GM19240 (cell line): ENCODE results near the gene FRS3.

ENCODE experiments used
- DNase-seq: peaks from one replicate; pipeline ENCODE4 v3.0.0; 2011; ENCODE audit warnings: low spot score; ENCODE audit not compliant: insufficient read length

Gene FRS3

DNA sequence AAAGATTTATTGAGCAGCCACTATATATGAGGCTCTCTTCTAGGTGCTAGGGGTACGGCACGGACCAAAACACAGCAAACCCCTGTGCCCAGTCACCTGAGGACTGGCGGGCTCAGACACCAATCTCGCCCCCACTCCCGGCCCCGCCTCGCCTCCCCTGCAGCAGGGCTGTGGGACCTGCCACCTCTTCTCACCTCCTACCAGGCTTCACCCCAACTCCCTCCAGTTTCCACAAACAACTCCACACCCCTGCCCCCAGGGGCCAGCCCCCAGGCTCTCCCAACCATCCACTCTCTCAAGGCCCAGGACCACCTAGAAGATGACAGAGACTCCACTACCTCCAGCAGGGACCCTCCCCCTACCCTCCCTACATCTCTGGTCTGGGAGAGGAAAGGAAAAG, 50.7 kb downstream of the FRS3 start:
- no peak for DNase-seq

DNA sequence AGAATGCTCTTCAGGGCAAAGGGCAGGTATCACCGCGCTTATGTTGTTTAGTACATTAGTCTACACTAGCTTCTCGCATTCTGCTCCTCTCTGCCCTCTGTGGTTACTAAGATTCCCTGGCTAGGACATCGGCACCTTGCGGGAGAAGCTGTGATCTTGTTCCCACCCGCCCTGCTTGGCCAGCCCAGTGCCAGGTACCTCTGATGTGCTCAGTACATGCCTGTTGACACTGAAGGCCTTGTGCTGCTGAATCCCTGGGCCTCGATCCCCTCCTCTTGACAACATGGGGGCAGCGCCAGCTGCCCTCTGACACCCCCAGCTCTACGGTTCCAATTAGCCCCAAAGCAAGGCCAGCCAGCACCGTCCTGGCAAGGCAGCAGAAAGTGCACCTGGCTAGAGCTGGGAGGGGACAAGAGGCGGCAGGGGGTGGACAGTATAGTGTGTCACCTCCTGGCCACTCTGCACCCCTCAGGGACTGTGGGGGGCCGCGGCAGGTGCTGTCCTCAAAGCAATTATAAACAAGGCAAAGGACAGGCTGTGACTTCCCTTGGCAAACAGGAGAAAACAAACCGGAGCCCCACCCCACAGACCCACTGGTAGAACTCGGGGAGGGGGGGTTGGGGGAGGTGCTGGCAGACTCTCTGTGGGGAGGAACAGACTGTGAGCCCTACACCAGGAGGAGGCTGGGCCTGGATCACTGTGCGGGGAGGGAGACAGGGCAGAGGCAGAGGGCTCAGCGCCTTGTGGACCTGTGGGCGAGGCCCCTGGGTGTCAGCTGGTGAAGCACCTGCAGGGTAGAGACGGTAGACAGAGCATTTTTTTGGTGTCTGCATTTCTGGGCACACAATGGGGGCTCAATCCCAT, 51.4 kb downstream of the FRS3 start:
- DNase-seq = no peak

DNA sequence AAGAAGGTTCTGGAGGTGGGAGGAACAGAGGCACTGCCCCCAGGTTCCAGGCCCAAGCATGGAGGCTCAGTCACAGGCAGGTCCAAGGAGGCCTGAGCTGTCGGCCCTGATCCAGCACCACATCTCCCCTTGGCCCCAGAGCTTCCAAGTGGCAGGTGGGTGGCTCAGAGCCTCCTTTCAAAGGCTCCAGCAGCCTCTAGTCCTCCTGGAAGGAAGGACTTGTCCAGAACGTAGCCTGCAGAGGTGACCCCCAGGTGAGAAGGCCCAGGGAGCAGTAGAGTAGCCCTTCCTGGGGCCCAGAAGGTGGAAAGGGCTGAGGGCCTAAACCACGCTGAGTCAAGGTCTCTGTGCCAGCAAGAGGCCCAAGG, 52.0 kb downstream of the FRS3 start:
- no peak for DNase-seq

DNA sequence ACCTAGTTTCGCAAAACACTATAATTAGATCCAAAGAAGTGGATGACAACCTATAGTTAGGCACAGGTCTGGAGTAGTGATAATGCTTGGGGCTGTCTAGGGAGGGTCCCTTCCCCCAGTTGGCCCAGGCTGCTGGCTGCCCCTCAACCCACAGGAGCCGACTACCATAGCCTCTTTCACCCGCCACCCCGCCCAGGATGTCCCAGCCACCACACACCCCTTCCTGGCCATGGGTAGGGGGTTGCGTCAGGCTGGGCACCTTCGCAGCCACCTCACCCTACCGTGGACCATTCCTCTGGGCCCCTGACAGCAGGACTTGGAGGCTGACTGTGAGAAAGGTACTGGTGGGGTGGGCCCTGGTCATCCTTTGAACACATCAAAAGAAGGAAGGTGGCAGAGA, 52.8 kb downstream of the FRS3 start:
- no peak for DNase-seq

DNA sequence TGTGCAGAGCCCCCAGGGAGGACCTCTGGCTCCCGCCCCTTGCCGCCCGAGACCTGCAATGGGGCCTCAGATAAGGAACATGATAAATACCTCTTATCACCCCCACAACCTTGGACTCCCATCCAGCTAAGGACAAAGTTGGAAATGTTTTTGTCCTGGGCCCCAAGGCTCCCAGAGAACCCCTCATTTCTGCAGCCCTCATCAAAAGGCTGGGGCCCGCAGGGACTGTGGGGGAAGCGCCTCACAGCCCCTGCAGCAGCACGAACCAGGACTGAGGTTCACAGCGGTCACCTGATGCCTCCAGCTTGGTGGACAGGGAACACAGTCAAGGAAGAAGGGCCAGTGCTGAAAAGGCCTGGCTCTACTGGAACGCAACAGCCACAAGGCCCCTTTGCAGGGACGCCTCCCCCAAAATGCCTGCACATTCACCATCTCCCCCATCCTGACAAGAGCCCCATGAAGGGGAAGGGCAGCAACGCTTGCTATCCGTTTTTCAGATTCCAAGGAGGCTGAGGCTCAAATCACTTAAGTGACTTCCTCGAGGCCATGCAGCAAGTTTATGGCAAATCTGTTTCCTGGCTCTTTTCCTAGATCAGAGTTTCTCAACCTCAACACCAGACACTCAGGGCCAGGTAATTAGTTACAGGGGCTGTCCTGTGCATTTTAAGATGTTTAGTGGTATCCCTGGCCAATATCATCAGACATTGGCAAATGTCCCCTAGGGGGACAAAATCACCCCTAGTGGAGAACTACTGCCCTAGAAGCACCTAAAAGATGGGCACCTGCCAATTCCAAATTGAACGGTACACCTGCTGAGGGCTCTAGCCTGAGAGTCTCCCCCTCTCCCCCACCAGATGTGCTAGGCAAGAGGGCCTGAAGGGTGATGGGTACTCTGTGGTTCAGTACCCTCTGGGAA, 54.9 kb downstream of the FRS3 start:
- no peak for DNase-seq

DNA sequence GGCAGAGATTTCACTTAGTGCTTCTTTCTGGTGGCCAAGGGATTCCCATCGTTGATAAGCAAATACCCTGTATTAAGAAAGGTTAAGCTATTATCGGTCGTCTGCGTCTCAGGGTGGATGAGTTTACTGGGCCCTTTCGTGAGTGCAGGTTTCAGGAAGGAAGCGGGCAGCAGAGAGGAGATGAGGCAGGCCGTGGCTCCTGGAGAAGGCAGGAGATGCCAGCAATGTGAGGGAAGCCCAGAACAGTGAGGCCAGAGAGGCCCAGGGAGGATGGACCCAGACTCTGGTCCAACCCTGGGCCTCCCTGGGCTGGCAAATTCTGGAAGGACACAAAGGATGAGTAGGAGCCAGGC, 55.5 kb downstream of the FRS3 start:
- no peak for DNase-seq

DNA sequence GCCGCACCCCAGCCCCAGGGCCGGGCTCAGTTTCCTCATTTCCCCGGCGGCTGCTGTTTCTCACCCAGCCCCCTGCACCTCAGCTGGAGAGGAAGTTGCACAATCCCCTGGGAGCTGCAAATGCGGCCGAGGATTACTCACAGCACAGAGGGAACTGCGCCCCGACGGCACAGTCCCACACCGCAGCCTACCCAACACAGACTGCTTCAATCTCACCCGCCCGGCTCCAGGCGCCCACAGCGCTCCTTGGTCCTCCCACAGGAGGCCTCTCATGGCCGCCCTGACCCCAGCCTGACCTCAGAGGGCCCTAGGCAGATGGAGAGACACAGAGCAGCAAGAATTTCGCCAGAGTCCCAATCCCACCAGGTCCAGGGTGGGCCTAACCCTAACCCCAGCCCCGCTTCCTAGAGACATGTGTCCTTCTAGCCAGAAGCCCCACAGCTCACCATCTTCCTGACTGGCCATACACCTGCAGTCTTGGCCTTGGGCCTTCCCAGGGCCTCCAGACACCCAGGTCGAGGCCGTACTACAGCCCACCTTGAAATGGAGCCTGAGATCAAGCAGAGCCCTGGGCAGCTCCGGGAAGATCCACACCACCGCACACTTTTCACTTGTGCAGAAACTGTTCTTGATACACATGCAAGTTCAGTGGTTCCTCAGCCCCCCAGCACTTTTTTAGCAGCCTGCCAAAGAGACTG, 56.0 kb downstream of the FRS3 start:
- peak; percentile 71 for DNase-seq

DNA sequence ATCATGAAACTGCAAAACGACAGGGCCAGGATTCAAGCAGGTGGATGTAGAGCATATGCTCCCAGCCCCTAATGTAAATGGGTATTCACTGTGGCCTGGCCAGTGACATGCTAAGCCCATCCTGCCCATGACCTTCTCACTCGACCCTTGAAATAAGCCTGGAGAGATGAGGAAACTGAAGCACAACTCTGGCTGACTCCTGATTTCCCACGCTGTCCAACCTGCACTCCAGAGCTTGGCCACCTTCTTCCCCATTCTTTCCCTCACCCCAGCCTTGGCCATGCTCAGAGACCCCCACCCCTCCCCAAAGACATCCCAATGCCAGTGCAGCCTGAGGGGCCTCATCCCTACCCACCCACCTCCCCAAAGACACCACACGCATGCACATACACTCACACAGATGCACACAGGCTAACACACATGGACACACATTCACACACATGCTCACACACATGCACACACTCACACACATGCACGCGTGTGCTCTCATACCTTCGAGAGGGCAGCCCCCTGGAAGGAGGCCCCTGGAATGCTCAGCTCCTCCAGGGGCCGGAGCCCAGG, 56.7 kb downstream of the FRS3 start:
- no peak for DNase-seq

DNA sequence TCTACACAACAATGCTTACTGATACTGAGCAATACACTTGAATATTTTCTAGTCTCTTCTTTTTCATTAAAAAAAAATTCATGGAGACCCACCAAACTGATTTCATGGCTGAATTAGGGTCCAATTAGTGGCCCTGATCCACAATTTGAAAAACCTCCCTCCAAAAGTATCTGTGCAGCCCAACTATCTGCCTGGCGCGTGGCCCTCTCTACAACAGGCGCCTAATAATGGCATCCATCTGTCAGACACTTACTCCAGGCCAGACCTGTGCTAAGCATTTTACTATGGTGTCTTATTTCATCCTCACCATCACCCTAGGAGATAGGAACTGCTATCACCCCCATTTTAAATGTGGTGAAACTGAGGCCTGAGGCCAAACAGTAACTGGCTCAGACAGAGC, 58.3 kb downstream of the FRS3 start:
- DNase-seq = no peak

DNA sequence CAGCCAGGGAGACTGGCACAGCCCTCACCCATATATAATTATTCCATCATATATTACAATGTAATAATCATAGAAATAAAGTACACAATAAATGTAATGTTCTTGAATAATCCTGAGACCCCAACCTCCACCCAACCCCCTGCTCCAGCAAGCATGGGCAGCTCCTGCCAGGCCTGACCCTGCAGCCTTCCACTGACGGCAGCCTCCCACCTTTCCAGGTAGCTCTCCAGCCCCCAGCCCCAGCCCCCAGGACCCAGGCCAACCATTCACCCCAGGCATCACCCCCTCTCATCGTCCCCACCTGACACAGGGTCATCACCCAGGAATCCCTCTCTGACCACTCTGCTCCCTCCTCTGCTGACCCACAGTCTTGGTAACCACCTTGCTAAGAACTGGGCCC, 58.9 kb downstream of the FRS3 start:
- no peak for DNase-seq

DNA sequence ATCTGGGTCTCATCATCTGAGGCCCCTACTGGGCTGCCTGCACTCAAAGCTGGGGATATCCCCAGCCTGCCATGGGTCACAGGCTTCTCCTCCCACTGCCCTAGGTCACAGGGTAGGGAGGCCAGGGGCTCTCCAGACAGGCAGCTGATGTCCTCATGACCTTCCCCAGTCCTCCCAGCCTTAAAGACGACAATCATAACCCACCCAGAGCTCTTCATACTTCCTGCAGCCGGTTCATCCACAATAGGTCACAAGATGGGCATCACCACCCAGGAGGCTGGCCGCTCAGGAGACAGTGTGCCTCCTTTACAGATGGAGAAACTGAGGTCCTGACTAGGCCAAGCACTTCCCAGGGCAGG, 59.5 kb downstream of the FRS3 start:
- DNase-seq = no peak
